Retina (tissue), 1 donor: ENCODE data around the gene PLK1.
"Not testable (repeated sequence)": the region's sequence is repeated elsewhere in the genome, so short reads cannot be mapped to it uniquely, and the experiment has no call there.

ENCODE experiments used
- DNase-seq: peaks from one replicate; pipeline ENCODE4 v3.0.0-alpha.2; 2016

PLK1 gene

GRCh38 chr16:23678430-23679273, at the start of gene PLK1:
Gene PLK1 (plus strand): TSS chr16:23678889. CDS start chr16:23678933, 44 bp downstream.
- DNase-seq, result peak; percentile 92

DNA sequence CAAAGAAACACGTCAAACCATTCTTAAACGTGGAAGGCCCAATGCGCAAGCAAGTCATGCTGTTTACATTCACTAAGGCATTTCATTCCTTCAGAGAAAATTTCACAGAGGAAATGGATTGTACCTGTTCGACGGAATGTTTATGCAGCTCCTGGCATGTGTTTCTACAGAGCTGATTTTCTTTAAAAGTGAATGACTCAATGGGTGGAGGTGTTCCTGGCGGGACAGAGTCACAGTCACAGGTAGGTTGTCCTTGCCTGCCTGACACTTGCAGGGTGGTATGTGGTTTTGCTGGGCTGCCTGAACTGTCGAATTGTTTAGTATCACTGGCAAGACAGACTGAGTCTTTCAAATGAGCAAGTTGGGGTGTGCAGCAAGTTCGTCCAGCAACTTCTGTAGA, 49.2 kb upstream of the PLK1 start:
- no peak for DNase-seq

DNA sequence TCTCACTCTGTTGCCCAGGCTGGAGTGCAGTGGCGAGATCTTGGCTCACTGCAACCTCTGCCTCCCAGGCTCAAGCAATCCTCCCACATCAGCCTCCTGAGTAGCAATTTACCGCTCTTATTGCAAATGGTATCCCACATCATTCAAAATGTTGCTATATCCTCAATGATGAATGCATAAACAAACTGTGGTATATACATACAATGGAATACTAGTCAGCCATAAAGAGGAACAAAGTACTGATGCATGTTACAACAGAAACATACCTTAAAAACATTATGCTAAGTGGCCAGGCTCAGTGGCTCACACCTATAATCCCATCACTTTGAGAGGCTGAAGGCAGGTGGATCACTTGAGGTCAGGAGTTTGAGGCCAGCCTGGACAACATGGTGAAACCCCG, 46.8 kb upstream of the PLK1 start:
- not testable (repeated sequence) for DNase-seq

GRCh38 chr16:23634461-23635036, 44.1 kb upstream of the PLK1 start:
- DNase-seq, result no peak

- DNase-seq, result no peak
These were observed 42.7 kb upstream of the PLK1 start for GRCh38 chr16:23635958-23636357.

GRCh38 chr16:23640615-23640930, 38.1 kb upstream of the PLK1 start:
- DNase-seq, result no peak

DNA sequence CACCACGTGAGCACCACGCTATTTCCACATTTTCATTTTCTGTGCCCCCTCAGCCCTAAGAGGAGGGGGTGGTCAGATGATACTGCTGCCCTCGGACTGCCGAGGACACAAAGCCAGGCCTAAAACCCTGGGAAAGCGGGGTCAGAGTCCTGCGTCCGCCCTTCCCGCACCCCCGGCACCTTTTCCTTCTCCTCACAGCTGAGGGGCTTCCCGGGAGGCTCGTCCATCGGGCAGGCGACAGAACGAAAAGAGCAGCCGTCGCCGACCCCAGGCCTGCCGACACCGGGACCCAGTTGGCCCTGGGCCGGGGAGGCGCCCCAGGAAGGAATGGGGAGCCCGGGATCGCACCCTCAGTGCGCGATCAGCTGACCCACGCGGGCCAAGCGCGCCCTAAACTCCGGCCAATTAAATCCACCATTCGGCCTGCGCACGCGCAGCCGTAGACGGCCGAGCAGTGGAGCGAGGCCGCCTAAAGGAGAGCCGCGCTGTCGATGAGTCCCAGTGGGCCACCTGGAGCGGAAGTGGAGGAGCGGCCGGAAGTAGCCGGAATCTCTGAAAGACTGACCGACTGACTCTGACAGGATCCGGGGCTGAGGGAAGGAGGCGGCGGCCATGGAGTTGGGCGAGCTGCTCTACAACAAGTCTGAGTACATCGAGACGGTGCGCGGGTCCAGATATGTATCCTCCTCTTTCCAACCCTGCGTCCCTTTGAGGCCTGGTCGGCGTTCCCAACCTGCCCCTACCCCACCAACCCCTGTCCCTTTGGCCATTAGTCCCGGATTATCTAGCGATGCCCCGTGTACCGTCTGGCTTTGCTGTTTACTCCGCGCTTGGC, 37.5 kb upstream of the PLK1 start, which contains the start of the genes DCTN5 and PALB2:
Gene DCTN5 (plus strand): TSS at position 536 of the 835 bp plus-strand sequence. CDS start 77 bp downstream, at position 613.
Gene PALB2 (minus strand): TSS at position 380 of the 835 bp plus-strand sequence. CDS start 153 bp downstream, at position 227.
- DNase-seq, result peak; percentile 94

GRCh38 chr16:23642246-23642774, 36.4 kb upstream of the PLK1 start:
- DNase-seq, result peak; percentile 1

DNA sequence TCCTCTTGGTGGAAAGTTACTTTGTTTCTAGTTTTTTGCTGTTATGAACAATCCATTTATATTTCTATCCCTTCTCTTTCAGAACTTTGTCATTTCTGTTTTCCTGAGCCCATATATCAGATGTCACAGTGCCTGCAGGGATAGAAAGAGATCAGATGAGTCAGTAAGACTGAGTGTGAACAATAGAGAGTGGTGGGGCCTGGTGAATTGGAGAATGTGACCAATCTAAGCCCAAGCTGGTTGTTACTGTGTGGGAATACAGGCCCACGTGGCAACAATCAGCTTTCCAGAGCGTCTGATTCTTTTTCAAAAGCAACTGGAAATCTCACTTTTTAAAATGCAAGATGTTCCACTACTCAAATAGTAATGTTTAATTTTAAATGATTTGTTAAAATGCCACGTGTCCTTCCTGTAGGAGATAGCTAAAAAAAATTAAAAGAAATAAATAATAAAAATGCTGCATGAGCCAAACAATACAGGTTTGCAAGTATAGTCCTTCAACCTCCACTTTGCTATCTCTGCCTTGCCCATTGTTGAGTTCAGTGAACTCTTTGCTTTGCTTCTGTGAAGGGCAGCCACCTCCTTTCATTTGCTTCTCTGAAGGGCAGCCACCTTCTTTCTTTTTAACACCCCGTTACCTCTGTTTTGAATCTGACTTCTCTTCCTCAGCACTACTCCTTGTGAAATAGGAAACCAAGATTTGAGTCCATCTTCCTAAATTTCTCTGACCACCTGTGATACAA, 27.8 kb upstream of the PLK1 start:
- no peak for DNase-seq

DNA sequence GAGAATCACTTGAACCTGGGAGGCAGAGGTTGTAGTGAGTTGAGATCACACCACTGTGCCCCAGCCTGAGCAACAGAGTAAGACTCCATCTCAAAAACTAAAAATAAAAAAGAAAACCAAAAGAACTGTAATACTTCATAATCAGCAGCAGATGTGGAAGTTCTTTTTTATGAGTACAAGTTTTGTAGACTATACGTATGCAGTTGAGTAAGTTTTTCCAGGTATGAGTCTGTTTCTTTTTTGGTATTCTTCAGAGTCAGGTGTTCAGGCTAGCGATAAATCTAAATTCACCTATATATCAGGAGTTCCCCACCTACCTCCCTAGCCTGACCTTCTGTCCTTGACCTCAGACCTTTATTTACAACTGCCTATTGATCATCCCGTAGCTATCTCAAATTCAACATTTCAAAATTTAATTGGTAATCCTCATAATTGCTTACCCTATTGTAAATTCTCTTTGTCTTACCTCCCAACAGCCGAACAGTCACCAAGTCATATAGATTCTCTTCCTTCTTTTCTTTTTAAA, 26.7 kb upstream of the PLK1 start:
- DNase-seq, result no peak

DNA sequence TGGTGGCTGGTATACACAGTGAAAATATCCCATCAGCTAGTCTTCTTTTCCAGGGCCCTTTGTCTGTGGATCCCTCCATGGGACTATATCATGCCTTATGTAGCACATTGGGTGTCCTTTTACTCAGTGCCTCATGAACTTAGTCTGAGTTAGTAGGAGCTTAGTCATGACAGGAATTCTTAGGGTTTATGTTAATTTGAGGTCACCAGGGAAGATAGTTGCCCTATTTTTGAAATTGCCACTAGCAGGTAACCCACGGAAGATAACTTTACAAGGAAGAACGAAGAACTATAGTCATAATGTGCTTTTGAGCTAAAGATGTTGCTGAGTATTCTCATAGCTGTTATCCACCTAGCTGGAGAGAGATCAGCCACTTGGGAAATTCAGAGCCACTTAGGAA, 14.8 kb upstream of the PLK1 start:
- no peak for DNase-seq

- no peak for DNase-seq
These were observed 11.9 kb upstream of the PLK1 start for GRCh38 chr16:23666571-23667354.

DNA sequence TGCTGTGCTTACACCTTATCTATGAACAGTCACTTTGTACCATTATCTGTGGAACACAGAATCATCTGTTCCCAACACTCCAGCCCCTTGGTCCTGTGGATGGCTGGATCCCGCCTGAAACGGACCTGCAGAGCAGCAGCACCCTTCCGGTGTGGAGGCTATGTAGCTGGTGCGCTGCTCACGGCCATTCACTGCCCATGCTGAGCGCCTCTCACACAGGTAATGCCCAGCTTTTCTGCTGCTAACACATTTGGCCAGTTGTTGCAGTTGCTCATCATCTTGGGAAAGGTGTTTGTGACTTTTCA, 11.4 kb upstream of the PLK1 start:
- DNase-seq, result no peak

DNA sequence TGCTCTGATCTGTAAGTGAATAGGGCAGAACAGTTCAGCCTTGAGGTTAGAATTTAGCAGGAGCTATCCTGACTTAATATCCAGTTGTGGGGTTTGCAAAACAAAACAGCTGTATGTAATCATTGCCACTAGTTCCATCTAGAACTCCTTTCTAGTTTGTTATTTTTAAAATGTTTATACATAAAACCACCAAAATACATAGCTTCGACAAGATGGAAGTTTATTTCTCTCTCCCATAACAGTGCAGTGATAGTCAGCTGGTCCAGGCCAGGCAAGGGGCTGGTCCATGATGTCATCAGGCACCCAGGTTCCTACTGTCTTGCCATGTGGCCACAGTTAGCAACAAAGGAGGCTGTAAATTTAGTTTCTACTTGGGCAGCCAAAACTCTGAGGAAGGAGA, 10.5 kb upstream of the PLK1 start:
- no peak for DNase-seq

GRCh38 chr16:23668873-23669272, 9.8 kb upstream of the PLK1 start:
- no peak for DNase-seq

- no peak for DNase-seq
These were observed 8.4 kb upstream of the PLK1 start for GRCh38 chr16:23670137-23670776.

DNA sequence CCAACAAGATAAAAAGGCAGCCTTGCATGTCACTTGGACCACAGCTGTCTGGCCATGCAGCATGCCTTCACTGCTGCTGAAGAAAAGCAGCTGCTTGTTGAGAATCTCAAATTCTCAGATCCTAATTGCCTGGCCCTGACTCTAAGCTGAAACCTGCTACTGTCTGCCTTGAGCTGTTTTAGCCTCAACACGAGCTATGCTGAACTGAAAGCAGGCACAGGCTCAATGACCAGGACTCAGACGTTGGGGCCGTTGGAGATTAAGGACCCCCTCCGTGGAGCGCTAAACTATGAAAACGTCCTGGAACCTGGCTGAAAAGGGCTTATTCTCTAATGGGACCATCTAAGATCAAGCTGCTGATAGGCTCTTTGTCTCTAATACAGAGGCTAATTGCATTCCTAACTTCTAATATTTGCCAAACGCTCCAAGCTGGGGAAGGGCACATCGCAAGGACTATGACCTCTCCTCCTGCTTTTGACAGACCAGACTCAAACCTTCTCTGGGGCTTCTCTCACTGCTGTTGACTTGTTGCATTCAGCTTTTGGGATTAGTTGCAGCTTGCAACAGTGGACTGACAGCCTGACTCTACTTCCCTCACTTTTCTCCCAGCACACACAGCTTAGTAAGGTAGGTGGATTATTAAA, 4.6 kb upstream of the PLK1 start:
- no peak for DNase-seq

GRCh38 chr16:23676924-23677480, 1.7 kb upstream of the PLK1 start:
- DNase-seq, result no peak

DNA sequence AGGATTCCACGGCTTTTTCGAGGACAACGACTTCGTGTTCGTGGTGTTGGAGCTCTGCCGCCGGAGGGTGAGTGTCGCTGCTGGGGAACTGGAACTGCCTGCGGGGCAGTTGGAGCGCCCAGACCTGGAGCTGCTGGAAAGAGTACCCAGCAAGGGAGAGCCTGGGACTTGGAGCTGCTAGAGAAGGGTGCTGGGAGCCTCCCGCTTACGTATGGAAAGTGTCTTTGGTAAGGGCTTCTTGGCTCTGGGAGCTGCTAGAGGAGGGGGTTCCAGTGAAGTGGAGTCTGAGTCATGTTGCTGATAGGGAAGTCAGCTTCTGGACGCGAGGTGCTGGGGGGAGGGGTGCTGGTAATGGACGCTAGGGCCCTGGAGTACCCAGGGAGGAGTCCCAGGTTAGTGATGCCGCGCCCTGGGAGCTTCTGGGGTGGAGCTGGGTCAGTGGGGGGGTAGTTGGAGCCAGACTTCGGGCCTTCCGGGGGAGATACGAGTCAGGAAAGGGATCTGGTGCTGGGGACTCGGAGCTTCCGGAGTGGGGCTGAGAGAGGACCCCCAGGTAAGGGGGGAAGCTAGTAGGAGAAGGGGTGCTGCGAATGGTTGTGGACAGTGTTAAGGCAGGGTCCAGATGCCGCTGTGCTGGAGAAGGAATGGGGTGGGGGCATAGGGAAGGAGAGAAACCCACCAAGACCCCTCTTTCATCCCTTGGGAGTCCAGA, 741 bp downstream of the PLK1 start:
- DNase-seq, result no peak

DNA sequence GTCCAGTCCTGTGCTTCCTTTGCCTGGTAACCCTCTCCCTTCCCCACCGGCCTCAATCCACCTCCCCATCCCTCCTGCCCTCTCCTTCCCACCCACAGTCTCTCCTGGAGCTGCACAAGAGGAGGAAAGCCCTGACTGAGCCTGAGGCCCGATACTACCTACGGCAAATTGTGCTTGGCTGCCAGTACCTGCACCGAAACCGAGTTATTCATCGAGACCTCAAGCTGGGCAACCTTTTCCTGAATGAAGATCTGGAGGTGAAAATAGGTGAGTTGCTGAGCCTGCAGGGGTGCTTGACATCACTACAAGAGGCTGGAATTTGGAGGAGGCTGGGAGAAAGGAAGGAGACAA, 1.3 kb downstream of the PLK1 start:
- no peak for DNase-seq
